ENCODE measurements around the gene AGBL1.

The AGBL1 gene

DNA sequence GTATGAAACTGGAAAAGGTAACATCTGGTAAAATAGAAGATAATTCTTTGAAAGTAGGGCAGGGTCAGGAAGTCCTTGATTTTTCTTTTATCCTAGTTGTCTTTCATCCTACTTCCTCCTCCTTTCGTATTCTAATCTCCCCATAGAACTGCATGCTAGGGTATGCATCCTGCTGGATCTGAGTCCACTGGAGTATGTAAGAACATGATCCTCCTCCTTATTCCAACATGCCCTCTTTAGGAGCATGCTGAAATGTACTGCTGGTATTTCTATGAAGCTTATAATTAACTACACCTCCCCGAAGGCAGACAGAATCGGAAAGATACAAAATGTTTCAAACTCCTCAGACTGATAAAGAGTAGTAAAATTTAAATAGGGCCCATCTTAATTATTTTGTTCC lies 493.8 kb downstream of the AGBL1 start:
- no peak overlapping the region for H3K4me3 ChIP-seq (replicated peaks; ENCODE audit: insufficient read depth, low read length)
- H3K27ac ChIP-seq (replicated peaks) = no peak overlapping the region
- no peak for DNase-seq (ENCODE audit: low read depth in 1 of 2, low spot score in 1 of 2)
- H3K27me3 ChIP-seq (ENCODE audit: insufficient read depth, poor library complexity, severe bottlenecking) = no peaks in the 10 kb centered on the region
- TF ChIP-seq GABPA (IDR thresholded peaks at IDR 0.05; ENCODE audit: low read depth) (no peak), POLR2AphosphoS5 (IDR thresholded peaks at IDR 0.05; ENCODE audit: low read depth) (no peak), SPI1 (IDR thresholded peaks at IDR 0.05; ENCODE audit: borderline replicate concordance, low read depth) (no peak), CTCF (IDR thresholded peaks at IDR 0.05; ENCODE audit: insufficient read depth, low read length) (no peak)
- TF ChIP-seq, protein P1, sequence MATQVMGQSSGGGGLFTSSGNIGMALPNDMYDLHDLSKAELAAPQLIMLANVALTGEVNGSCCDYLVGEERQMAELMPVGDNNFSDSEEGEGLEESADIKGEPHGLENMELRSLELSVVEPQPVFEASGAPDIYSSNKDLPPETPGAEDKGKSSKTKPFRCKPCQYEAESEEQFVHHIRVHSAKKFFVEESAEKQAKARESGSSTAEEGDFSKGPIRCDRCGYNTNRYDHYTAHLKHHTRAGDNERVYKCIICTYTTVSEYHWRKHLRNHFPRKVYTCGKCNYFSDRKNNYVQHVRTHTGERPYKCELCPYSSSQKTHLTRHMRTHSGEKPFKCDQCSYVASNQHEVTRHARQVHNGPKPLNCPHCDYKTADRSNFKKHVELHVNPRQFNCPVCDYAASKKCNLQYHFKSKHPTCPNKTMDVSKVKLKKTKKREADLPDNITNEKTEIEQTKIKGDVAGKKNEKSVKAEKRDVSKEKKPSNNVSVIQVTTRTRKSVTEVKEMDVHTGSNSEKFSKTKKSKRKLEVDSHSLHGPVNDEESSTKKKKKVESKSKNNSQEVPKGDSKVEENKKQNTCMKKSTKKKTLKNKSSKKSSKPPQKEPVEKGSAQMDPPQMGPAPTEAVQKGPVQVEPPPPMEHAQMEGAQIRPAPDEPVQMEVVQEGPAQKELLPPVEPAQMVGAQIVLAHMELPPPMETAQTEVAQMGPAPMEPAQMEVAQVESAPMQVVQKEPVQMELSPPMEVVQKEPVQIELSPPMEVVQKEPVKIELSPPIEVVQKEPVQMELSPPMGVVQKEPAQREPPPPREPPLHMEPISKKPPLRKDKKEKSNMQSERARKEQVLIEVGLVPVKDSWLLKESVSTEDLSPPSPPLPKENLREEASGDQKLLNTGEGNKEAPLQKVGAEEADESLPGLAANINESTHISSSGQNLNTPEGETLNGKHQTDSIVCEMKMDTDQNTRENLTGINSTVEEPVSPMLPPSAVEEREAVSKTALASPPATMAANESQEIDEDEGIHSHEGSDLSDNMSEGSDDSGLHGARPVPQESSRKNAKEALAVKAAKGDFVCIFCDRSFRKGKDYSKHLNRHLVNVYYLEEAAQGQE (IDR thresholded peaks at IDR 0.05; ENCODE audit: insufficient replicate concordance, low read depth) = no peak

DNA sequence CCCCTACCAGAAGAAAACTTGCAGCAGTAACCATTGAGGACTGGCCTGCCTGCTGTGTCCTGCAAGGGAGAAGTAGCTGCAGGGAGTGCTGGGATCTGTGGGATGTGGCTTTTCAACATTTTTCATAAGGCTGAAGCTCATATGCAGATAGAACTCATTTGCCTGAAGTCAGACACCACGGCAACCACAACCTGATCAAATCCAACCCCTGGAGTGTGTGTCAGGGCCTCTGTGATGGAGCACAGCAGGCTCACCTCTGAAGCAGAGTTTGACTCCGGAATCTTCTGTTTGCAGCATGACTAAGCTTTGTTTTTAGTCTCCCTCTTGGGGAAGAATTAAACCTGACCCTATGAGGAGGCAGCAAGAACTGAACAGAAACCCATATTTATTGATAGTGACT lies 508.7 kb downstream of the AGBL1 start:
- H3K27ac ChIP-seq (replicated peaks) = no peak overlapping the region
- DNase-seq (ENCODE audit: low read depth in 1 of 2, low spot score in 1 of 2) = no peak
- TF ChIP-seq SPI1 (IDR thresholded peaks at IDR 0.05; ENCODE audit: borderline replicate concordance, low read depth) = no peak
- TF ChIP-seq GABPA (IDR thresholded peaks at IDR 0.05; ENCODE audit: low read depth) = no peak
- no peak for TF ChIP-seq CTCF (IDR thresholded peaks at IDR 0.05; ENCODE audit: insufficient read depth, low read length)
- TF ChIP-seq, protein P1 (IDR thresholded peaks at IDR 0.05; ENCODE audit: insufficient replicate concordance, low read depth) = no peak
- TF ChIP-seq POLR2AphosphoS5 (IDR thresholded peaks at IDR 0.05; ENCODE audit: low read depth) = no peak
- no peaks in the 10 kb centered on the region for H3K27me3 ChIP-seq (ENCODE audit: insufficient read depth, poor library complexity, severe bottlenecking)
- no peak overlapping the region for H3K4me3 ChIP-seq (replicated peaks; ENCODE audit: insufficient read depth, low read length)

DNA sequence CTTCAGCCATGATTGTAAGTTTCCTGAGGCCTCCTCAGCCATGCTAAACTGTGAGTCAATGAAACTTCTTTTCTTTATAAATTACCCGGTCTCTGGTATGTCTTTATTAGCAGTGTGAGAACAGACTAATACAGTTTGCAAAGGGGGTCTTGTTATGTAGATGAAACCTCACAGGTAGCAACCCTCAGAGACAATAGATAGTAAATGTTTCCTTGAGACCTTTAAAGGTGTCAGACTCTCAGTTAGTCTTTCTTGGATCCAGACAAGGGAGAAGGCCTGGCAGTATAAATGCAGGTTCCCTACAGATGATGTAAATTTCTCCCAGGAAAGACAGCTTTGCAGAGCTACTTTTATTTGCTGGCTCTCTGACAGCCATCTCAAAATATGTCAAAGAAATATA lies 510.8 kb downstream of the AGBL1 start:
- Histone ChIP-seq H3K4me3 (replicated peaks; ENCODE audit: insufficient read depth, low read length) (no peak overlapping the region), H3K27me3 (ENCODE audit: insufficient read depth, poor library complexity, severe bottlenecking) (no peaks in the 10 kb centered on the region), H3K27ac (replicated peaks) (no peak overlapping the region)
- no peak for TF ChIP-seq POLR2AphosphoS5 (IDR thresholded peaks at IDR 0.05; ENCODE audit: low read depth)
- TF ChIP-seq CTCF (IDR thresholded peaks at IDR 0.05; ENCODE audit: insufficient read depth, low read length) = no peak
- TF ChIP-seq SPI1 (IDR thresholded peaks at IDR 0.05; ENCODE audit: borderline replicate concordance, low read depth) = no peak
- TF ChIP-seq, protein P1 (IDR thresholded peaks at IDR 0.05; ENCODE audit: insufficient replicate concordance, low read depth) = no peak
- no peak for TF ChIP-seq GABPA (IDR thresholded peaks at IDR 0.05; ENCODE audit: low read depth)
- DNase-seq (ENCODE audit: low read depth in 1 of 2, low spot score in 1 of 2) = no peak

Measured in HL-60 (cell line).